GM13977 (cell line): ENCODE measurements around the gene CLDN2.

ENCODE experiments used
- DNase-seq: peaks from one replicate; pipeline ENCODE4 v3.0.0; 2012; ENCODE audit warnings: low spot score
- CTCF ChIP-seq: IDR thresholded peaks from 2 replicates; pipeline ENCODE4 v1.5.1; 2012; ENCODE audit warnings: mild to moderate bottlenecking, control low read depth; ENCODE audit not compliant: insufficient read depth; ENCODE audit errors: extremely low read depth, missing control alignments
- in situ Hi-C: fragments of 300-500 bp; cut with MboI; formaldehyde crosslinking; loops from one replicate; pipeline ENCODE4 v1.12.0; 2022; ENCODE audit warnings: low sequenced_read_pairs, low pct_unique_long_range_greater_than_20kb, mixed read lengths, inconsistent platforms; ENCODE audit not compliant: unreplicated experiment

CLDN2 gene

GRCh38 chrX:106931831-106932491 lies 11.8 kb downstream of the CLDN2 start:
- in situ Hi-C loops, result no loop called here
- no peak for TF ChIP-seq CTCF
- no peak for DNase-seq

- no peak for TF ChIP-seq CTCF
- in situ Hi-C loops, result no loop called here
- DNase-seq, result no peak
Measured at GRCh38 chrX:106932492-106932923, 12.3 kb downstream of the CLDN2 start.

- DNase-seq, result no peak
- in situ Hi-C loops, result no loop called here
- no peak for TF ChIP-seq CTCF
Measured at GRCh38 chrX:106932960-106933537, 12.8 kb downstream of the CLDN2 start.

GRCh38 chrX:106933538-106933961 lies 13.3 kb downstream of the CLDN2 start:
- DNase-seq, result no peak
- TF ChIP-seq CTCF, result no peak
- in situ Hi-C loops, result no loop called here

GRCh38 chrX:106935175-106935574 lies 15.0 kb downstream of the CLDN2 start:
- no peak for DNase-seq
- in situ Hi-C loops, result no loop called here
- no peak for TF ChIP-seq CTCF

GRCh38 chrX:106936246-106936645 lies 16.0 kb downstream of the CLDN2 start:
- TF ChIP-seq CTCF, result no peak
- no peak for DNase-seq
- in situ Hi-C loops, result no loop called here

GRCh38 chrX:106939566-106939965 lies 19.4 kb downstream of the CLDN2 start:
- no peak for DNase-seq
- in situ Hi-C loops, result no loop called here
- TF ChIP-seq CTCF, result no peak
